ENCODE data around the gene PRKAA1. TPM values are rescaled to one million over a fixed set of nuclear protein-coding genes. Genes with fewer than 3 reads are reported as not detected.

Gene PRKAA1
- polyA plus RNA-seq, 1 of the 3 experiments (the other 2 are of a cell fraction), result 23.2 TPM

- Histone ChIP-seq H3K9ac (no peak overlapping the region), H3K27me3 (ENCODE audit: insufficient read depth) (no peaks in the 10 kb centered on the region), H2AFZ (ENCODE audit: low read depth) (no peak overlapping the region), H3K36me3 (replicated peaks in 1 of 2; ENCODE audit: control insufficient read depth in 1 of 2, insufficient read depth in 2 of 2, low read length in 1 of 2) (no peaks in the 10 kb centered on the region), H3K4me3 (ENCODE audit: low read depth in 2 of 2, low read length in 1 of 2) (no peak overlapping the region), H3K4me1 (ENCODE audit: control insufficient read depth in 1 of 2, insufficient read depth in 2 of 2, low read depth in 1 of 2, low read length in 1 of 2) (no peaks in the 10 kb centered on the region), H3F3A (replicated peaks; ENCODE audit: insufficient read depth) (peaks cover 4% of the 10 kb centered on the region), H3K4me2 (no peak overlapping the region), H3K9me2 (no peaks in the 10 kb centered on the region), H4K20me1 (ENCODE audit: insufficient read depth) (no peaks in the 10 kb centered on the region), H3K27ac (ENCODE audit: low read depth in 2 of 2, low read length in 1 of 2) (no peak overlapping the region), H3K9me3 (no peaks in the 10 kb centered on the region), H3K79me2 (ENCODE audit: insufficient read depth) (no peaks in the 10 kb centered on the region)
- ChIA-PET POLR2A (interaction anchor here (1.1 kb wide), 1 partner anchor 14 kb away, joined by 3 read pairs; no protein-coding TSS in a partner anchor), CTCF (no interaction called here)
- TF ChIP-seq FOXM1 (IDR thresholded peaks at IDR 0.05; ENCODE audit: low read depth) (no peak), JUND (IDR thresholded peaks at IDR 0.05) (no peak), GABPA (IDR thresholded peaks at IDR 0.05; ENCODE audit: low read depth) (no peak), RXRA (IDR thresholded peaks at IDR 0.05; ENCODE audit: borderline replicate concordance, low read depth) (no peak), SMC3 (IDR thresholded peaks at IDR 0.05; ENCODE audit: low read depth, low read length) (no peak), FOSL2 (IDR thresholded peaks at IDR 0.05; ENCODE audit: borderline replicate concordance, low read depth) (no peak), MEF2A (IDR thresholded peaks at IDR 0.05; ENCODE audit: borderline replicate concordance, low read depth) (no peak), PBX3 (IDR thresholded peaks at IDR 0.05) (no peak), FOXJ3 (CRISPR knock-in tag; IDR thresholded peaks at IDR 0.05) (no peak), POLR2AphosphoS5 (IDR thresholded peaks at IDR 0.05; ENCODE audit: low read depth, low read length) (no peak), SIN3A (IDR thresholded peaks at IDR 0.05; ENCODE audit: borderline replicate concordance, low read depth, low read length) (no peak), MXI1 (IDR thresholded peaks at IDR 0.05; ENCODE audit: low read depth, low read length) (no peak)
- TF ChIP-seq, protein P1, sequence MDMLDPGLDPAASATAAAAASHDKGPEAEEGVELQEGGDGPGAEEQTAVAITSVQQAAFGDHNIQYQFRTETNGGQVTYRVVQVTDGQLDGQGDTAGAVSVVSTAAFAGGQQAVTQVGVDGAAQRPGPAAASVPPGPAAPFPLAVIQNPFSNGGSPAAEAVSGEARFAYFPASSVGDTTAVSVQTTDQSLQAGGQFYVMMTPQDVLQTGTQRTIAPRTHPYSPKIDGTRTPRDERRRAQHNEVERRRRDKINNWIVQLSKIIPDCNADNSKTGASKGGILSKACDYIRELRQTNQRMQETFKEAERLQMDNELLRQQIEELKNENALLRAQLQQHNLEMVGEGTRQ (IDR thresholded peaks at IDR 0.05; ENCODE audit: borderline replicate concordance, low read depth, low read length), result no peak
- TF ChIP-seq, protein P2, sequence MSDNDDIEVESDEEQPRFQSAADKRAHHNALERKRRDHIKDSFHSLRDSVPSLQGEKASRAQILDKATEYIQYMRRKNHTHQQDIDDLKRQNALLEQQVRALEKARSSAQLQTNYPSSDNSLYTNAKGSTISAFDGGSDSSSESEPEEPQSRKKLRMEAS (IDR thresholded peaks at IDR 0.05; ENCODE audit: low read depth), result no peak
- TF ChIP-seq, protein P3, sequence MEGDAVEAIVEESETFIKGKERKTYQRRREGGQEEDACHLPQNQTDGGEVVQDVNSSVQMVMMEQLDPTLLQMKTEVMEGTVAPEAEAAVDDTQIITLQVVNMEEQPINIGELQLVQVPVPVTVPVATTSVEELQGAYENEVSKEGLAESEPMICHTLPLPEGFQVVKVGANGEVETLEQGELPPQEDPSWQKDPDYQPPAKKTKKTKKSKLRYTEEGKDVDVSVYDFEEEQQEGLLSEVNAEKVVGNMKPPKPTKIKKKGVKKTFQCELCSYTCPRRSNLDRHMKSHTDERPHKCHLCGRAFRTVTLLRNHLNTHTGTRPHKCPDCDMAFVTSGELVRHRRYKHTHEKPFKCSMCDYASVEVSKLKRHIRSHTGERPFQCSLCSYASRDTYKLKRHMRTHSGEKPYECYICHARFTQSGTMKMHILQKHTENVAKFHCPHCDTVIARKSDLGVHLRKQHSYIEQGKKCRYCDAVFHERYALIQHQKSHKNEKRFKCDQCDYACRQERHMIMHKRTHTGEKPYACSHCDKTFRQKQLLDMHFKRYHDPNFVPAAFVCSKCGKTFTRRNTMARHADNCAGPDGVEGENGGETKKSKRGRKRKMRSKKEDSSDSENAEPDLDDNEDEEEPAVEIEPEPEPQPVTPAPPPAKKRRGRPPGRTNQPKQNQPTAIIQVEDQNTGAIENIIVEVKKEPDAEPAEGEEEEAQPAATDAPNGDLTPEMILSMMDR (IDR thresholded peaks at IDR 0.05), result no peak
- WGBS (ENCODE audit: low lambda C conversion rate), result 88% methylated on average over 1 of the region's 1 CpG
- DNase-seq, result no peak
Measured at GRCh38 chr5:40812125-40812524, 14.0 kb upstream of the PRKAA1 start.
